Measurements from ENCODE around the gene LRFN3.

LRFN3 gene

DNA sequence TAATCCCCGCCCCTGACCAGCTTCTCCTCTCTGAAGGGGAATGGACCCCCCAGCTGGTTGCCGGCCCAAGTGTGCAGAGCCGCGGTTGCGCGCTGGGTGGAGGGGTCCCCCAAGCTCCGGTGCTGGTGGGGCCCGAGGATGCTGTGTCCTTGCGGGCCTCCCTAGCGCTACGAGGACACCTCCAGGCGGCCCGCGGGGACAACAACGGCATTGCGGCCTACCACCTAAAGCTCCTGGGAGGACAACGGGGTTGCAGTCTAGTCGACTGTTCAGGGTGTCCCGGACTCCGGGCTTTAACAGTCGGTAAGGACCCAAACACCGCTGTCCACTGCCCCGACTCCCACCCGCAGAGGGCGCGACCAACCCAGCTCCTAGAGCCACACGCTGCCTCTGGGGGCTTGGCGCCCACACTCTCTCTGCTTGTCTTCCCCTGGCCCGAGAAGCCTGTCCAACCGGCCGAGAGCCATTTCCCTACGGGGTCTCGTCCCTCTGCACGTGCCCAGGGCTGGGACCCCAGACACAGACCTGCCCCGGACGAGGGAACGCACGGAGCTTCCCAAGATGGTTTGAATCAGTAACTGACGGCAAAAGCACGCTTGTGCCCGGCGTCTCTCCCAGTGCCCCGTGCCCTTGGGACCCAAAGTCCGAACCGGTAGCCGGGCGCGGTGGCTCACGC, 57.9 kb downstream of the LRFN3 start:
- POLR2A ChIA-PET: interaction anchor here (1.0 to 1.3 kb wide), 2 partner anchors 20 to 121 kb away, joined by 3 read pairs; partner anchors contain the start of genes ALKBH6, POLR2I and TBCB
- DNase-seq (ENCODE audit: extremely low spot score): no peak
- TF ChIP-seq ARNT (IDR thresholded peaks at IDR 0.05) (no peak), PKNOX1 (IDR thresholded peaks at IDR 0.05) (no peak), BHLHE40 (IDR thresholded peaks at IDR 0.05; ENCODE audit: borderline replicate concordance) (no peak), ZNF384 (IDR thresholded peaks at IDR 0.05) (no peak), ELF4 (IDR thresholded peaks at IDR 0.05) (no peak), FOXK2 (IDR thresholded peaks at IDR 0.05) (no peak)
- CTCF ChIA-PET: interaction anchor here (0.6 kb wide), 2 partner anchors 35 to 182 kb away, joined by 3 to 4 read pairs; no protein-coding TSS in a partner anchor
